HT-29 (cell line): Measurements from ENCODE around the gene MX2. TPM values are rescaled to one million over a fixed set of nuclear protein-coding genes. Genes with fewer than 3 reads are reported as not detected.

Experiments used
- total RNA-seq: library from RNA; depleted of rRNA; stranded (reverse); fragments of >200 nt; shearing (Covaris generic); gene quantifications from 2 replicates; pipeline ENCODE4 v1.2.3, GENCODE V29; 2014; rRNA removed

Gene MX2
- total RNA-seq, 1 experiment from 2014 or later = 3.4 TPM

Other genes with a start within 250 kb of the MX2 start
- 20.0 and 26.5 TPM in 2 replicates for gene BACE2, start 193.9 kb upstream of the MX2 start, total RNA-seq
- not detected in 2 replicates for gene FAM3B, start 45.2 kb upstream of the MX2 start, total RNA-seq
- gene MX1, start 64.2 kb downstream of the MX2 start, total RNA-seq = 18.0 and 30.6 TPM in 2 replicates
- 28.4 and 34.5 TPM in 2 replicates for gene TMPRSS2, start 146.1 kb downstream of the MX2 start, total RNA-seq